DMS 273 (cell line): Measurements from ENCODE around the gene MAL.

Experiments used
- DNase-seq: peaks from one replicate; lab custom pipeline; 2025; ENCODE audit not compliant: unreplicated experiment; lab: John Stamatoyannopoulos, UW

MAL gene

DNA sequence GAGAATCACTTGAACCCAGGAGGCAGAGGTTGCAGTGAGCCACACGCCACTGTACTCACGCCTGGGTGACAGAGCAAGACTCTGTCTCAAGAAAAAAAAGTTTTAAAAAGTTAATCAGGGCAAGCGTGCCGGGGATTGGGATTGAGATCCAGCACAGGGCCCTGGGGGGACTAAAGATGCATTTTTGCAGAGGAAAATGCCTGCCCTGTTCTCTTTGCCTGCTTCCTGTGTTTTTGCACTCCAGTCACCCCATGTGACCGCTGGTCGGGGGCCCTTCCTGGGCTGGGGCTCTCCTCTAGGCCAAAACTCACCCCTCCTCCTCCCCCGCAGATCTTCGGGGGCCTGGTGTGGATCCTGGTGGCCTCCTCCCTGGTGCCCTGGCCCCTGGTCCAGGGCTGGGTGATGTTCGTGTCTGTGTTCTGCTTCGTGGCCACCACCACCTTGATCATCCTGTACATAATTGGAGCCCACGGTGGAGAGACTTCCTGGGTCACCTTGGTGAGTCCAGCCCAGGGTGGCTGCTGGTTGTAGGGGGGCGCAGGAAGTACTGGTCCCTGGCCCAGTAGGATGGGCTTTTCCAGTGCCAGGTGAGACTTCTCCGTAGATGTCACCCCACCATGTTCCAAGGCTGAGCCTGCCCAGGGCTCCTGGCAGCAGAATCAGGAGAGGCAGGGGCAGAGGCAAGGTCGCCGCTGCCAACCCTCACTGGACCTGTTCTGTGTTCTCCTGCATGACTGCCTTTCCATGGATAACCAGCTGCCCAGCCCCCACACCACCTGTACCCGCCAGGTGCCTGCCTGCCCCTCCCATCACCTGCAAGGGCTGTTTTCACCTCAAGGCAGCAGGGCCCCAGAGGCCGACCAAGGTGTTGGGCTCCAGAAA lies 22.4 kb downstream of the MAL start:
- DNase-seq = no peak

DNA sequence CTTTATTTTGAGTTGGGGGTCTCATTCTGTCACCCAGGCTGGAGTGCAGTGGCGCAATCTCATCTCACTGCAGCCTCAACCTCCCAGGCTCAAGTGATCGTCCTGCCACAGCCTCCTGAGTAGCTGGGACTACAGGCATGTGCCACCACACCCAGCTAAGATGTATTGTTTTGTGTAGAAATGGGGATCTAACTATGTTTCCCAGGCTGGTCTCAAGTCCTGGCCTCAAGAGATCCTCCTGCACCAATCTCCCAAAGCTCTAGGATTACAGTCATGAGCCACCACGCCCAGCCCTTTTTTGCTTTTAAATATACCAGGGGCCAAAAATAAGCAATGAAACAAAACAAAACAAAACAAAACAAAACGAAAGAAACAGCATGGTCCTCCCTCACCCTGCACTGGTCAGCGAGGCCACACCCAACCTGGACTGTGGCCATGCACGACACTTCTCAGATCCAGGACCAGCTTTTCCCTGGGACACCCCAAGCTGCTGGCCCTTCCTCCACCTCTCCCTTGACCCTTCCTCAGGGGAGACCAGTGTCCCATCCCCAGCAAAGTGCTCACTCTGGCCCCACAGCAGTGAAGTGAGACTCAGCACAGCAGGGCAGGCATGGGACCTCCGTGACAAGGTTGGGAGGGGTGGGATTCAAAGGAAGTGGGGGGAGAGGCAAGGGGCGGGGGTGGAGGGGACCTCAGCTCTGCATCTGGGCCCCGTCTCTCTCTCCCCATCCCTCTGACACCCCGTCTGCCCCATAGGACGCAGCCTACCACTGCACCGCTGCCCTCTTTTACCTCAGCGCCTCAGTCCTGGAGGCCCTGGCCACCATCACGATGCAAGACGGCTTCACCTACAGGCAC lies 23.5 kb downstream of the MAL start:
- DNase-seq = no peak

DNA sequence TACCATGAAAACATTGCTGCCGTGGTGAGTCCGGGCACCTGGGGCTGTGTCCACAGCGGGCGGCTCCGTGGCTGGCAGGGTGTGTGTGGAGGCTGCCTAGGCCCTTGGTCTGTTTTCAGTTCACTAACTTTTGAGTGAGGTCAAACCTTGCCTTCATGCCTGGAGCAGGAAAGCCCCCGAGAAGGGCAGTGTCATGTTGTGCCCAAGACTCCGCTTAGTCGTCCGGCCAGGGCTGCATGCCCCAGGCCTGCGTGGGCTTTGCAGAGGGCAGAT lies 24.1 kb downstream of the MAL start:
- no peak for DNase-seq

DNA sequence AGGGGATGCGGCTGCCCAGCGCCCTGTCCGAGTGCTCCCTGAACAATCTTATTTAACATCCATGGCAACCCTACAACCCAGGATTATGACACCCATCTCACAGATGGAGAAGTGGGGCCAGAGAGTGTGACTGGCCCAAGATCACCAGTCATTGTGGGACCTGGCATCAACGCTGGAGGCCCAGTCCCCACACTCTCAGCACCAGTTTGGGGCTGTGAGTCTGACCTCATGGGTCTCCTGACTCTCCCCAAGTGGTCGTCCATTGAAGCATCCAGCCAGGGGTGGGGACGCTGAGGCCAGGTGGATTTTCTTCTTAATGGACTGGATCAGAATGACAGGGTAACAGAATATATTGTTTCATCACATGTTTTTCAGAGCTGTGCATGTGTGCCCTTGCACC lies 24.5 kb downstream of the MAL start:
- DNase-seq = no peak

DNA sequence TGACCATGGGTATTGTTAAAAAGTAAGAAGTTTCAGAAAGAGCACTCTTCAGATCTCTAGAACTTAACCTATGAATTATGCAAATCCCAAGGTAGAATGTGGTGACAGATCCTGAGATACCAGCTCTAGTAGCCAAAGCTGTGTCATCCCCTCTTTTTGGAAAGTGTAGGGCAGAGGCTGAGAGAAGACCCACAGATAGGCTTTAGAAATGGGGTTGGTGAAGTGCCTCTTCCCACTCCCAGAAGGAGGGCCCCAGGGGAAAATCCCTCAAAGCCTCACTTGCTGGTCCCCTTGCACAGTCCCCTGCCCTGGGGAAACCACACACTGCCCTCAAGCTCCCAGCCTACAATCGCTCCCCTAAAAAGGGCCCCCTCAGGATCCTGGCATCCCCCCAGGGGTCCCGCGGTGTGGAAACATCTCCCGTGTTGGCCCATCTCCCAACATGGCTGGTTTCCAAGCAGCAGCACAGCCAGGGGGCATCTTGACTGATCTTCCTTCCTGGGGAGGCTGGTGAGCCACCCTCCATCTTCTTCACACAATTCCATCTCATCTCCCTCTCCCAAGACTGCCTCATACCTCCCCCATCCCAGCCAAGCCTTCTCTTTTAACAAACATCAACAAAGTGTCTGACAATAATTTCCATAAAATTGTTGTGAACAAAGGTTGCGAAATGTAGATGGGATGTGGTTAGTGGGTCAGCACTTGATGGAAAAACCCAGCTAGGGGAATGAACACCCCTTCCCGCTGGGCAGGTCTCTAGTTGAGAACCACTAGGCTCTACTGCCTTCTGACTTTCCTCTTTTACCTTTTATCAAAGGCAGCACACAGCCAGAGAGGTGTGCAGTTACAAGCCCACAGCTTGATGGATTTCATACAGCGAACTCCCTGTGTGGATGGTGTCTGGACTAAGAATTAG lies 25.1 kb downstream of the MAL start:
- DNase-seq = no peak

DNA sequence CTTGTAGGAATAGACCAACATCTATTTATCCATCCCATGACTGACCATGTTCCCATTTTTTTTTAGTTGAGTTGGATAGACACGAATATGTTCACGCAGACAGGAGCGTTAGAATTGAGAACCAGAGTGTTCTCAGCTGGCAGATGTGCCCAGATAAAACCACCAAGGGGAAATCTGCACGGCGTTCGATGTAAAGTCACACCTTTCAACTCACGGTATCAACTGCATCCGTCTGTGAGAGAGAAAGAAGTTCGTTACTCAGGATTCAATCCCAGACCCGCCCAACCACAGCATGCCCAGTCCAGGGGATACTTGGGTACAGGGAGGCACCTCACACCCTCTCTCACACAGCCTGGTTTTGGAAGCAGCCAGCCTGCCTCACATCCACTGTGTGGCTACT lies 26.1 kb downstream of the MAL start:
- DNase-seq = no peak

DNA sequence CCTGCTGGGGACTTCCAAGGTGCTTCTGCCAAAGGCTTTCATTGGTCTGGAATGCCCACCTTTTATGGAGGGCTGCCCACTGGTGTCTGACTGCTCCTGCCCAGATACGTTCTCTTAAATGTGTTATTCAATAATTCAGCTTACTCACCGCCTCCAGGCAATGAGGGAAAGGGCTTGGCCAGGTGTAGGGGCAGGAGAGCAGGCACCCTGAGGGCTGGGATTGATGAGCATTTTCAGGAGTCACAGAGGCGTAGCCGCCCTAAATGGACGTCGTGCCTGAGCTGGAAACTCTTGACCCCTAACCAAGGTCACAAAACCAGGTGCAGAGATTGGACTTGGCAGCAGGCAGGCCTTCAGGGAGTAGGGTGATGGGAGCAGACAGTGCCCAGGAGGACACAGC lies 26.8 kb downstream of the MAL start:
- DNase-seq = no peak

DNA sequence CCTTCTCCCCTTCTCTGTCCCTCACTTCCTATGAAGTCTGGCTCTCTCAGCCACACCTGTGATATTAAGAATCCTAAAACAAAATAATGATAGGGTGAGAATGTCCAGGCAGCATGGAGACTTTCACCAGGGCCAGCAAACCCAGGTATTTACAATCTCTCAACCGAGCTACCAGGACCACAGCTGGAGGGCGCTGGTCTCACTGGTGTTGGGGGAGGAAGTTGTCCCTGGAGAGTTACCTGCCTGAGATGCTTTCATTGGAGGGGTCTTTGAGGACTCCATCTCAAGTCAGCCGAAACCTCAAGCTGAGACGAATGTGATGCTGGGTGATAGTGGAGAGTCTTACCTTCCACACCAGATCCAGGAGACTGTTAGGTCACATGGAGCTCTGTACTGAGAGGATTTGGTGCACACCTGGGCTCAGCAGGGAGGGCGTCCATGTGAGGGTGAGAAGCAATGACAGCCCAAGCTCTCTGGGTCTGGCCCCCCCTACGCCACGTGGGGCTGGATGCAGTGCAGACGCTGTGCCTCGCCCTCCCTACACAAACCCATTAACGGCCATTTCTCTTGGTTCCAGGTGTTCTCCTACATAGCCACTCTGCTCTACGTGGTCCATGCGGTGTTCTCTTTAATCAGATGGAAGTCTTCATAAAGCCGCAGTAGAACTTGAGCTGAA lies 27.4 kb downstream of the MAL start:
- DNase-seq = no peak

DNA sequence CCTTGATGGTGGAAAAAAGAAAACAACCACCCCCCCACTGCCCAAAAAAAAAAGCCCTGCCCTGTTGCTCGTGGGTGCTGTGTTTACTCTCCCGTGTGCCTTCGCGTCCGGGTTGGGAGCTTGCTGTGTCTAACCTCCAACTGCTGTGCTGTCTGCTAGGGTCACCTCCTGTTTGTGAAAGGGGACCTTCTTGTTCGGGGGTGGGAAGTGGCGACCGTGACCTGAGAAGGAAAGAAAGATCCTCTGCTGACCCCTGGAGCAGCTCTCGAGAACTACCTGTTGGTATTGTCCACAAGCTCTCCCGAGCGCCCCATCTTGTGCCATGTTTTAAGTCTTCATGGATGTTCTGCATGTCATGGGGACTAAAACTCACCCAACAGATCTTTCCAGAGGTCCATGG lies 28.0 kb downstream of the MAL start:
- DNase-seq = peak; percentile 37

DNA sequence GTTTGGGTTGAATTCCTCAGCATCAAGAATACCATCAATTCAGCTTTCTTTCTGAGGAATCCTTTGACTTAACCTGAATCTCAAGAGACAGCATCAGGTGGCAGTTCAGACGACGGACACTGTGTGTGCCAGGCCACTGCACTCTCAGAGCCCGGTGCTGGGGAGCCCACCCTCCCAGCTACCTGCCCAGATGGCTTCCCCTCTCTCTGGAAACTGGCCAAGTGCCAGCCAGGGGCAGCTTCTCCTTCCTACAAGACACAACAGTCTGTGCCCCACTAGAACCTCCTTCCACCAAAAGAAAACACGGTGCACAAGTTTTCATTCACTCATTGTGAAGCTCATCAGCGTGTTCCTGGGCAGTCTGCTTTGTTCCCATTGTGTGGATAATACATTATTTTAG lies 28.5 kb downstream of the MAL start:
- peak; percentile 14 for DNase-seq

DNA sequence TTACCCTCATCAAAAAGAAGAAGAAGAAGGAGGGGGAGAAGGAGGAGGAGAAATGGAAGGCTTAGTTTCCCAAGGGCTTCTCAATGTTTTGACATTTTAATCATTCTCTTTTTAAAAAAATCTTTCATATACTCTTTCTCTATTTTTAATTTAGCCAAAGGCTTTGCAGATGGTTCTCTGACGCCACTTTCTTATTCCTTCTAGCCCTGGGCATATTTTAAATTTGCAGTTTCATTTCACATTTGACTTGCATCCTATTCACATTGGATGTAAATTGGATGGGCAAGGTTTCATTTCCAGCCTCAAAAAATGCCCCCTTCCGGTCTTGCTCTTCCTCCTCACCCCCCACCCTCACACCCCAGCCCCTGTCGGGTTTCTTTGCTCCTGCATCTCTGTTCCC lies 29.8 kb downstream of the MAL start:
- DNase-seq = no peak

DNA sequence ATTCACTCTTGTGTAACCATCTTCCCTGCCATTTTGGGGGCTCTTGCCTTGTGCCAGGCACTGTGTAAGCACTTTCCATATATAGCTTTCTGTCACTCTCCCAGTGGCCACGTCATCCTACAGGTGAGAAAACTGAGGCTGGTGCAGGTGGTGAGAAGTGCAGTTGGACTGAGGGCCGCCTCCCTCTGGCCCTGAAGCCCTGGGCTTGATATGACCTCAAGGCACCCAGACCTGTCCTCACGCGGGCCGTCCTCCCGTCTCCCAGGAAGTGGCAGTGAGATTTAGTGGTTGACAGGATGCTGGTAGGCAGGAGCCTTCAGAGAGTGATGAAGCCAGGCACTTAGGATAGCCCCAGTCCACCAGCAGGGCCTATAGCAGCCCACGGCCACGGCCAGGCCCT lies 30.5 kb downstream of the MAL start:
- no peak for DNase-seq

DNA sequence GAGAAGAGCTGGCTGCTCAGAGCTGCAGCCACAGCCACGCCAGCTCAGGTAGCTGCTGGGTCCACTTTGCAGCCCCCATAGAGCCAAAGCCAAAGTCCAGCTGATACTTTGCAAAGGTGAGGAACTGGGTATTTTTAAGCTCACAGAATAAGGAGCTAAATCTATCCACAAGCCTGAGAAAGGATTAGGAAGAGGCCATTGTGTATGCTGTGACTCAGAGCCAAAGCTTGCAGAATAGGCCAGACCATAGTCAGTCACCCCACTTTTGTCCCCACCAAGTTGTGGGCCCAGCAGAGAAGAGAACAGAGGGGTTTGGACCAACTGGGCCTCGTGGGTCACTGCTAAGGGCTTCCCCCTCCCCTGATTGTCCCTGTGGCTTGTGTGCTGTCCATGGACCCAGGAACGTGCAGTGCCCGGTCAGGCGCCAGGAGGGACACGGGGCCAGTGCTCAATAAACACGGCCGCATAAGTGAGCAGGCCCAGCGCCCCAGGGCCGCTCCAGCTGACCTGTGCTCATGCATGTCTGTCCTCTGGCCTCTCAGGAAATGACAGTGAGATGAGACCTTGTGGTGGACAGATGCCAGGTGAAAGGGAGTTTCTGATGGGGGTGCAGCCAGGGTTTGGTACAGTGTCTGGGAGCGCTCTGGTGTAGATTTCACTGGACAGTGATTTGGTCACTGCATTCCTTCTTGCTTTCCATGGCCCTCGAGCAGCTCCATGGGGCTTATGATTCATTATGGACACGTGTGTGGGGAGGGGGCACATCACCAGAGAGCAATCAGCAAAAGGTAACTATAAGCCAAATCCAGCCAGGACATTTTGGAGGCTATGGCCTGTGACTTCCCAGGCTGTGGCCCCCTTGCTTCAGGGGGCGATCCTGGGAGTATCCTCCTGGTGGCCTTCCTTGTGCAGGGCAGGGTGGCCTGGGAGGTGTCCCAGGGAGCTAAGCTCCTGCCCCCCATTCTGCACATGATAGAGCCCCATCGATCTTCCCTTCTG lies 31.3 kb downstream of the MAL start:
- no peak for DNase-seq

DNA sequence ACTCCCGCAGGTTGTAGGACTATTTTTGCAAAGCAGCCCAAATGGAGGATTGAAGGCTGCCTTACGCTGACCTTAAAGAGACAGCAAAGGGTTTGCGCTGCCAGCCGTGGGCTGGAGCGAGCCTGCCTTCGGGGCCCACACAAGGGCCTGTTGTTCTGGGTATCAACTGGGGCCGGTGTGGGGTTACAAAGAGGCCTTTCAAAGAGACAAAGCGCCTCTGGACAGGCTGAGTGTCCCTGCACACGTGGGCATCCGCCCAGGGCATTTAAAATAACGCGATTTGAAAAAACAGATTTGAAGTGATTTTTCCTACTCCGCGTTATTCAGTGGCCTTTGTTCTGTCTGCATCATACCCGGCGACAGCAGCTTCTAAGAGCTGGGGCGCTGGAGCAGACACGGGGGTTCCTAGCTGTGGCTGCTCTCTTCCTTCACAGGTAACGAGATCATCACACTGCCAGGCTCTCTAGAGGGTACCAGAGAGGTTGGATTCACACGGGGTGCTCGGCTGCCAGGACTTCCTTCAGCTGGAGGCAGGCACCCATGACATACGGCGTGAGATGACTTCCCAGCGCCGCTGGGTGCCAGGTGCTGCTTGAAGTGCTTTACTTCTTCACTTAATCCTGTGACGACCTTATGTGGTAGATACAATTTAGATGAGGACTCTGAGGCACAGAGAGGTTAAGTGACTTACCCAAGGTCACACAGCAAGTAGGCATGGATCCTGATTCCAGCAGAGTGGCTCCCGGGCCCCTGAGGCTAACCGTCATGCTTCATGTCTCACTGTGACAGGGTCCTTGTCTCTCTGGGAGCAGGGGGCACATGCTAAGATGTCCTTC lies 32.2 kb downstream of the MAL start:
- DNase-seq = no peak

DNA sequence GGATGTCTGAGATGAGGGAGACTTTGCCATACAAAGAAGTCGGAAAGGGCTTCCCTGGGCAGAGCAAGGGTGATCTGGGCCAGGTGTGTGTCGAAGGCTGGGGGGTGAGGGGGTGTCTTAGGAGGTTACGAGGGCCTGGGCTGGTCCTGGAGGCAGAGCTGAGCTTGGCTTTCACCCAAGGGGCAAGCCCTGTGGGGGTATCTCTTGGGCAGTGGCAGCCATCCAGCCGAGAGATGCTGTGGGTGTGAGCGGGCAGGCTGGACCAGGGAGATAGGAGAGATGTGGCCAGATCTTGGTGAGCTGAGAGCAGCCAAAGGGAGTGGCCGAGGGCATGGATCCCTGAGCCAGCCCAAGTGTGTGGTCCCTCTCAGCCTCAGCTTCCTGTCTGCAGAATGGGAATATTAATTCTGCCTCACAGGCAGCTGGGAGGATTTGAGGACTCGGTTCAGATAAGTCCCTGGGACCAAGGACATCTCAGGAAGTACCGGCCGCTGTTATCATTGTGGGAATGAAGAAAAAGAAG lies 33.0 kb downstream of the MAL start:
- no peak for DNase-seq

DNA sequence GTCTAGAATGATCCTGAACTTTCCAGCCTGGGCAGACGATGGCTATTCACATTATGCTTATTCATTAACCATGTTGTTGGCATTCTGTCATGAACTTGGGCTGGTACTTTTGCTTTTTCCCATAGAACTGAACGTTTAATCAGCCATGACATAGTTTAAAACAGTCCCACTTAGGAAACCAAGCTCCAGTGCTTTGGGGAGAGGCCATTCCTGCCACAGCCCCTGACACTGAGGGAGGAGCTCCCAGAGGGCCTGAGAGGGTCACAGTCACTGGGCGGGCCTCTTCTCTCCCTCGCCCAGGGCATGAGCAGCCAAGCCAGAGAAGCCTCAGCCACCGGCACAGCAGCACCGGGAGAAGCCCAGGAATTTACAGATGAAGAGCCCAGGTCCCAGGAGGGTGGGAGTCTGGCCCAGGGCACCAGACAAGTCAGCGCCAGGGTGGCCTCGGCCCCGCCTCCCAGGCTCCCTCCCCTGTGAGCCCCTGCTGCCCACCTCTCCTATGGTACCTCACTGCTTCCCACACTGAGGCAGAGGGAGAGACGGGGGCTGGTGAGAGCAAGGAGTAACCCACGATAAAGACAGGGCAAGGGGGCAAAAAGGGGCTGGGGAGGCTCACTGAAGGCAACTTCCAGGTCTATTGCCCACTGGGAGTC lies 33.6 kb downstream of the MAL start:
- no peak for DNase-seq

DNA sequence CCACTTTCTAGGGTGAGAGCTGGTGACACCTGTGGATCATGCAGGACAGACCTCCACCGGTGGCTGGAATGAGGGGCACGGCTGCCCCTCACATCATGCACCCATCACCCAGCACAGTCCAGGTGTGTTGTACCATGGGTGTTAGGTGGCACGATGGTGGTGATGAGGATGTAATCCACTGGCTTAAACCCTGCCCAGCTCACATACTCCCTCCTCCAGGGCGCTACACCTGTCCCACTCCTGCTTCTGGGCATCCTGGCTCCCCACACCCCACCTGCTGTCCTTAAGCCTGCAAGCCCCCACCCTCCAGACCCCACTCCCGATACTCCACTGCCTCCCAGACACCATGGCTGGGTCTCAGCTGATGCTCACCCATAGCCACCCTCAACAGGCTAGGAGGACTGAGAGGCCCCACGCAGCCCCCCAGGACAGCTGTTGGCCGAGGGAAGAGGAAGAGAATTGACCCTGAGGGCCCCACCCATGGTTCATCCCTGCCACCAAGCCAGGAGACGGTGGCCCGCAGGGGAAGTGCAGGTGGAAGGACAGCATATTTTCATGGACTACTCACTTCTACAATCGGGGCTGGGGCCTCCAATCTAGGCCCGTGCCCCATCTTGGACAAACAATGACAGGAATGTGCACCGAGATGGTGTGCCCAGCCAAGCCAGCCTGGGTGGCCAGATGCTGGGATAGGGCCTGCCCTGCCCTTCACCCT lies 34.3 kb downstream of the MAL start:
- no peak for DNase-seq
